ENCODE data around the gene TSPEAR. TPM values are rescaled to one million over a fixed set of nuclear protein-coding genes. Genes with fewer than 3 reads are reported as not detected.

Gene TSPEAR
- total and polyA plus RNA-seq, 2 donors (not counting 1 experiment from before 2014, with no cell fraction given), result not detected

DNA sequence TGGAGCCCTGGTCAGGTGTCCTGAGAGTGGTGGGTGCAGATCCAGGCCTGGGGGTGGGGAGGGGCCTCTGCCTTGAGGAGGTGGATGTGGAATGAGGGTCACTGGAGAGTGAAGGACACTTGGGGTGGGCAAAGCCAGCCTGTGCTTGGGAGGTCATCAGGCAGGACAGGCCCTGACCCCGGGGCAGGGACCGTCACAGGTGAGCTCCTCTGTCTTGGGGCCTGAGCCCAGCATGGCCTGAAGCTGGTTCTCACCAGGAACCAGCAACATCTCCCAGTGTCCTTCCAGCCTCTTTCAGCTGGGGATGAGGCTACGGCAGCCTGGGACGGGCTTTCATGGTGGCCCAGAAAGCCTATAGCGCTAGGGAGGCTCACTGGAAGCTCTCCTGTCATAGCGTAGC lies 159.2 kb downstream of the TSPEAR start:
- peaks cover 5 to 14% of the 10 kb centered on the region in 2 donors for H3K4me1 ChIP-seq (ENCODE audit: control insufficient read depth in 2 of 2, insufficient read depth in 2 of 2, low read length in 2 of 2)
- no peak overlapping the region for H2AFZ ChIP-seq (ENCODE audit: insufficient read depth, low read depth, low read length, poor library complexity, severe bottlenecking)
- DNase-seq (no peak), ATAC-seq (ENCODE audit: low read depth) (no peak)
- no peak overlapping the region for H3K27ac Mint-ChIP-seq
- peaks cover 0 to 21% (median 2%) of the 10 kb centered on the region in 3 donors for H3K9me3 ChIP-seq (ENCODE audit: control extremely low read depth in 1 of 3, control insufficient read depth in 2 of 3, insufficient read depth in 1 of 3, low read length in 2 of 3)
- peaks cover 61% of the 10 kb centered on the region for H3K27me3 Mint-ChIP-seq
- no peak overlapping the region for H3K4me3 Mint-ChIP-seq
- TF ChIP-seq EZH2 (IDR thresholded peaks at IDR 0.05; ENCODE audit: borderline replicate concordance, insufficient read depth, low read depth, low read length, poor library complexity, severe bottlenecking), result no peak
- TF ChIP-seq, protein P1, sequence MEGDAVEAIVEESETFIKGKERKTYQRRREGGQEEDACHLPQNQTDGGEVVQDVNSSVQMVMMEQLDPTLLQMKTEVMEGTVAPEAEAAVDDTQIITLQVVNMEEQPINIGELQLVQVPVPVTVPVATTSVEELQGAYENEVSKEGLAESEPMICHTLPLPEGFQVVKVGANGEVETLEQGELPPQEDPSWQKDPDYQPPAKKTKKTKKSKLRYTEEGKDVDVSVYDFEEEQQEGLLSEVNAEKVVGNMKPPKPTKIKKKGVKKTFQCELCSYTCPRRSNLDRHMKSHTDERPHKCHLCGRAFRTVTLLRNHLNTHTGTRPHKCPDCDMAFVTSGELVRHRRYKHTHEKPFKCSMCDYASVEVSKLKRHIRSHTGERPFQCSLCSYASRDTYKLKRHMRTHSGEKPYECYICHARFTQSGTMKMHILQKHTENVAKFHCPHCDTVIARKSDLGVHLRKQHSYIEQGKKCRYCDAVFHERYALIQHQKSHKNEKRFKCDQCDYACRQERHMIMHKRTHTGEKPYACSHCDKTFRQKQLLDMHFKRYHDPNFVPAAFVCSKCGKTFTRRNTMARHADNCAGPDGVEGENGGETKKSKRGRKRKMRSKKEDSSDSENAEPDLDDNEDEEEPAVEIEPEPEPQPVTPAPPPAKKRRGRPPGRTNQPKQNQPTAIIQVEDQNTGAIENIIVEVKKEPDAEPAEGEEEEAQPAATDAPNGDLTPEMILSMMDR (IDR thresholded peaks at IDR 0.05), result no peak
- no peaks in the 10 kb centered on the region for H4K20me1 ChIP-seq (ENCODE audit: control insufficient read depth, insufficient read depth, low read length, poor library complexity, severe bottlenecking)
- no peaks in the 10 kb centered on the region for H3K79me2 ChIP-seq (ENCODE audit: control insufficient read depth, insufficient read depth, low read length)
- H3K4me1 Mint-ChIP-seq, result peaks cover 14% of the 10 kb centered on the region
- H3K27me3 ChIP-seq (replicated peaks in 1 of 4; ENCODE audit: control extremely low read depth in 1 of 4, control insufficient read depth in 3 of 4, insufficient read depth in 4 of 4, low read length in 3 of 4), result peaks cover 0 to 25% (median 3%) of the 10 kb centered on the region in 4 experiments
- 95% methylated on average over 6 of the region's 6 CpGs for WGBS (ENCODE audit: insufficient coverage)
- peaks cover under 1% of the 10 kb centered on the region for H3K9me3 Mint-ChIP-seq (ENCODE audit: insufficient read depth)
- intact Hi-C loops (cut with micrococcal nuclease), result no loop called here
- no peak overlapping the region for H3K4me2 ChIP-seq (replicated peaks; ENCODE audit: low read depth, low read length, poor library complexity, severe bottlenecking)
- ChIA-PET POLR2A (no interaction called here), CTCF (no interaction called here)
- no peak overlapping the region for H3K4me3 ChIP-seq (ENCODE audit: control extremely low read depth in 1 of 5, extremely low read depth in 1 of 5, insufficient read depth in 1 of 5, low read depth in 2 of 5, low read length in 4 of 5)
- H3K9ac ChIP-seq (ENCODE audit: low read length), result no peak overlapping the region
- no peaks in the 10 kb centered on the region for H3K36me3 ChIP-seq (replicated peaks in 1 of 2; ENCODE audit: control extremely low read depth in 1 of 2, control insufficient read depth in 1 of 2, extremely low read depth in 1 of 2, insufficient read depth in 2 of 2, low read length in 1 of 2)
- no peak overlapping the region for H3K27ac ChIP-seq (ENCODE audit: low read length in 2 of 2)

DNA sequence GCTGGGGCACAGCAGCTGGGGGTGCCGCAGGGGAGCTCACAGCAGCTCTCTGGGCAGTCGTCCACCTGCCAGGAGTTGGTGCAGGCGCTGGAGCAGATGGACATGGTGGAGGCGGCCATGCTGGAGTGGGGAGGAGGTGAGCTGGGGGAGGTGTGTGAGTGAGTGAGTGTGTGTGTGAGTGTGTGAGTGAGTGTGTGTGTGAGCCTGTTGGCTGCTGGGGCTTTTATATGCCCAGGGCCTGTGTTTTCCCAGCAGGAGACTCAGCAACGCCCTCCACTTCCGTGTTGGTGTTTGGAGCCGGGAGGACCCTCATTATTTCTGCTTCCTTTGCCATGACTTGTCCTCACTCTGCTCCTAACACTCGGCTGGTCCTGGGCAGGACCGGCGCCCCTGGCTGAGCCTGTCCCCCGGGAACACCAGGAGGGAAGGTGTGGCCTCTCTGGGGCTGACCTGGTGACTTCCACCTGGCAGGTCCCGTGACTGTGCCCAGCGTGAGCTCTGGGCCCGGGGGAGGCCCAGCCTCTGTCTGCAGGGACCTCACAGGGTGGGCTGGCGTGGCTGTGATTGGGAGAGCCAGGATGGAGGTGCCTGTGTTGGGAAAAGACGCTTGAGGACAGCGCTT lies 159.9 kb downstream of the TSPEAR start, which contains the start of gene KRTAP10-2:
Gene KRTAP10-2 (minus strand): TSS at position 166 of the 622 bp plus-strand sequence. CDS start 47 bp downstream, at position 119.
- H3K4me1 ChIP-seq (ENCODE audit: control insufficient read depth in 2 of 2, insufficient read depth in 2 of 2, low read length in 2 of 2), result peaks cover 5 to 8% of the 10 kb centered on the region in 2 donors
- CTCF ChIA-PET, result interaction anchor here (0.7 kb wide), 1 partner anchor 940 kb away, joined by 3 read pairs; no protein-coding TSS in a partner anchor
- no peak within 1 kb of the TSS for H3K27ac Mint-ChIP-seq
- no peak within 1 kb of the TSS for H2AFZ ChIP-seq (ENCODE audit: insufficient read depth, low read depth, low read length, poor library complexity, severe bottlenecking)
- H3K9me3 Mint-ChIP-seq (ENCODE audit: insufficient read depth), result peaks cover 6% of the 10 kb centered on the region
- no peak for ATAC-seq (ENCODE audit: low read depth)
- peaks cover 63% of the 10 kb centered on the region for H3K27me3 Mint-ChIP-seq
- H3K4me3 Mint-ChIP-seq, result no peak within 1 kb of the TSS
- peaks cover 8% of the 10 kb centered on the region for H3K4me1 Mint-ChIP-seq
- POLR2A ChIA-PET, result no interaction called here
- no peak within 1 kb of the TSS for H3K27ac ChIP-seq (ENCODE audit: low read length in 2 of 2)
- no peak within 1 kb of the TSS for H3K4me3 ChIP-seq (ENCODE audit: control extremely low read depth in 1 of 5, extremely low read depth in 1 of 5, insufficient read depth in 1 of 5, low read depth in 2 of 5, low read length in 4 of 5)
- intact Hi-C loops (cut with micrococcal nuclease), result no loop called here
- no peak for DNase-seq
- H3K79me2 ChIP-seq (ENCODE audit: control insufficient read depth, insufficient read depth, low read length), result no peaks in the 10 kb centered on the region
- H3K9me3 ChIP-seq (ENCODE audit: control extremely low read depth in 1 of 3, control insufficient read depth in 2 of 3, insufficient read depth in 1 of 3, low read length in 2 of 3), result peaks cover 0 to 23% (median 9%) of the 10 kb centered on the region in 3 donors
- H3K4me2 ChIP-seq (replicated peaks; ENCODE audit: low read depth, low read length, poor library complexity, severe bottlenecking), result no peak within 1 kb of the TSS
- peaks cover 0 to 19% (median 3%) of the 10 kb centered on the region in 4 experiments for H3K27me3 ChIP-seq (replicated peaks in 1 of 4; ENCODE audit: control extremely low read depth in 1 of 4, control insufficient read depth in 3 of 4, insufficient read depth in 4 of 4, low read length in 3 of 4)
- no peak for TF ChIP-seq EZH2 (IDR thresholded peaks at IDR 0.05; ENCODE audit: borderline replicate concordance, insufficient read depth, low read depth, low read length, poor library complexity, severe bottlenecking)
- TF ChIP-seq, protein P1 (IDR thresholded peaks at IDR 0.05), result no peak
- H4K20me1 ChIP-seq (ENCODE audit: control insufficient read depth, insufficient read depth, low read length, poor library complexity, severe bottlenecking), result no peaks in the 10 kb centered on the region
- no peak within 1 kb of the TSS for H3K9ac ChIP-seq (ENCODE audit: low read length)
- no peaks in the 10 kb centered on the region for H3K36me3 ChIP-seq (replicated peaks in 1 of 2; ENCODE audit: control extremely low read depth in 1 of 2, control insufficient read depth in 1 of 2, extremely low read depth in 1 of 2, insufficient read depth in 2 of 2, low read length in 1 of 2)
- 80% methylated on average over 16 of the region's 17 CpGs for WGBS (ENCODE audit: insufficient coverage)

All from B cell (primary cell).